ENCODE results near the gene ABCG8. TPM values are rescaled to one million over a fixed set of nuclear protein-coding genes. Genes with fewer than 3 reads are reported as not detected.
"Not testable (repeated sequence)": the region's sequence is repeated elsewhere in the genome, so short reads cannot be mapped to it uniquely, and the experiment has no call there.

The ABCG8 gene
- total RNA-seq, 1 experiment from 2014 or later = 1.4 TPM

DNA sequence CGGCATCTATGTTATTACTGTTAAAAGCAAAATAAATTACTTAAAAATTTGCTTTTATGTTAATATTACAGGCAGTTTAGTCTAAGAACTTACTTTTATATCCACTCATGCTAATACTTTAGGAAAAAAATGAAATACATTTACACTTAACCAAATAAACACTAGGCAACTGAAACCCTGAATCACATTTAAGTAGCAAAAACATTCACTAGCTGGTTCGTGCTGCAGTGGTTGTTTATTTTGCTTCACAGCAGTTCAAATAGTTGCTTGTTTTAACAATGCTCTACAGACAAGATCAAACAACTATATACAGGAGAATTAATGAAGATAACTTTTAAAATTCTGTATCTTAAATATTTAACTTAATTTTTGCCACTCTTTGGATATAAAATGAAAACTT lies 60.8 kb downstream of the ABCG8 start:
- Mint-ChIP-seq H3K4me1 (ENCODE audit: low read depth, unreplicated experiment) (no peaks in the 10 kb centered on the region), H3K4me3 (ENCODE audit: low read depth, unreplicated experiment) (no peak overlapping the region), H3K36me3 (ENCODE audit: insufficient read depth, unreplicated experiment) (peaks cover 46% of the 10 kb centered on the region), H3K27me3 (ENCODE audit: unreplicated experiment) (no peaks in the 10 kb centered on the region), H3K9me3 (ENCODE audit: low read depth, unreplicated experiment) (no peaks in the 10 kb centered on the region), H3K27ac (ENCODE audit: unreplicated experiment) (no peak overlapping the region)
- intact Hi-C loops (cut with micrococcal nuclease; ENCODE audit: unreplicated experiment) = no loop called here
- BruUV-seq (replicated peaks) = no TSS peak
- TF ChIP-seq, protein P1, sequence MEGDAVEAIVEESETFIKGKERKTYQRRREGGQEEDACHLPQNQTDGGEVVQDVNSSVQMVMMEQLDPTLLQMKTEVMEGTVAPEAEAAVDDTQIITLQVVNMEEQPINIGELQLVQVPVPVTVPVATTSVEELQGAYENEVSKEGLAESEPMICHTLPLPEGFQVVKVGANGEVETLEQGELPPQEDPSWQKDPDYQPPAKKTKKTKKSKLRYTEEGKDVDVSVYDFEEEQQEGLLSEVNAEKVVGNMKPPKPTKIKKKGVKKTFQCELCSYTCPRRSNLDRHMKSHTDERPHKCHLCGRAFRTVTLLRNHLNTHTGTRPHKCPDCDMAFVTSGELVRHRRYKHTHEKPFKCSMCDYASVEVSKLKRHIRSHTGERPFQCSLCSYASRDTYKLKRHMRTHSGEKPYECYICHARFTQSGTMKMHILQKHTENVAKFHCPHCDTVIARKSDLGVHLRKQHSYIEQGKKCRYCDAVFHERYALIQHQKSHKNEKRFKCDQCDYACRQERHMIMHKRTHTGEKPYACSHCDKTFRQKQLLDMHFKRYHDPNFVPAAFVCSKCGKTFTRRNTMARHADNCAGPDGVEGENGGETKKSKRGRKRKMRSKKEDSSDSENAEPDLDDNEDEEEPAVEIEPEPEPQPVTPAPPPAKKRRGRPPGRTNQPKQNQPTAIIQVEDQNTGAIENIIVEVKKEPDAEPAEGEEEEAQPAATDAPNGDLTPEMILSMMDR (IDR thresholded peaks at IDR 0.05; ENCODE audit: unreplicated experiment) = no peak
- CTCF ChIA-PET = no interaction called here
- no peak for DNase-seq

DNA sequence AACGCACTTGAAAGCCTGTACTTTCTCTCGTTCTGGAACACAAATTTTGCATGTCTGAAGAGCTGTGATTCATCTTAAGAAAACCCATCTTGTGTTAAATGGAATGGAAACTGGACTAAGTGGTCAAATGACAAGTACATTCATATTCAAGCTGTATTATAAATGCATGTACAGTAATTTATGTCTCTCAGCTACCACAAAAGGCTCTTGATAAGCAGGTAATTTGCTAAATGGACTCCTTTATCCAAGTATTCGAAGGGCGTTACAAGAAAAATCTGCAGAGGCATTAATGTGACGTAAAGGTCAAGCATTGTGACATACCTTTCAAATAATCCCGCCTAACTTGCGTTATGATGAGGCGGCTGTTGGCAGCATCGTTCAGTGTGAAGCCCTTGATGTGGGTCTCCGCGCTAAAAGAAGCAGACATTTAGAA lies 66.6 kb downstream of the ABCG8 start:
- Mint-ChIP-seq H3K4me3 (ENCODE audit: low read depth, unreplicated experiment) (no peak overlapping the region), H3K27me3 (ENCODE audit: unreplicated experiment) (no peaks in the 10 kb centered on the region), H3K4me1 (ENCODE audit: low read depth, unreplicated experiment) (no peaks in the 10 kb centered on the region), H3K36me3 (ENCODE audit: insufficient read depth, unreplicated experiment) (peaks cover 34% of the 10 kb centered on the region), H3K27ac (ENCODE audit: unreplicated experiment) (no peak overlapping the region), H3K9me3 (ENCODE audit: low read depth, unreplicated experiment) (no peaks in the 10 kb centered on the region)
- TF ChIP-seq, protein P1 (IDR thresholded peaks at IDR 0.05; ENCODE audit: unreplicated experiment) = no peak
- intact Hi-C loops (cut with micrococcal nuclease; ENCODE audit: unreplicated experiment) = loop anchor here (10.0 kb wide), 1 partner anchor 49 kb away; no protein-coding TSS in a partner anchor
- no peak for DNase-seq
- CTCF ChIA-PET = no interaction called here
- BruUV-seq (replicated peaks) = no TSS peak

DNA sequence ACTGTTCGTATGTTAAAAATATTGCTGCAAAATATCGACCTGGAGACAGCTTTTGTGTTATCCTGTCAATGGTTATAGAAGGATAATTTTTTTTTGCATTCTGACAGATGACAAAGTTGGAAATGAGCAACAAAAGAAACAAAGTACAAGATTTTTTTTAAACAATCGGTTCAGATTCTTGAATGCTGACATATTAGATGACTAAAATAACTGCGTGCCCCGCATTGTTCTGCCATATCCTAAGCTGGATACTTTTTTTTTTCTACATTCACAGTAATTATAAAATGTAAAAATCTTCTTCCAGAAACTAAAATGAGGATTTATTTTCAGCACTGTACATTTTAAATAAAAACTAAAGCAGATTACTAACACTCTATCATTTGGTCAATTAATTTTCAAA lies 67.1 kb downstream of the ABCG8 start:
- H3K27ac Mint-ChIP-seq (ENCODE audit: unreplicated experiment) = no peak overlapping the region
- no peaks in the 10 kb centered on the region for H3K4me1 Mint-ChIP-seq (ENCODE audit: low read depth, unreplicated experiment)
- no peaks in the 10 kb centered on the region for H3K9me3 Mint-ChIP-seq (ENCODE audit: low read depth, unreplicated experiment)
- CTCF ChIA-PET = no interaction called here
- no peak for DNase-seq
- no peaks in the 10 kb centered on the region for H3K27me3 Mint-ChIP-seq (ENCODE audit: unreplicated experiment)
- peaks cover 31% of the 10 kb centered on the region for H3K36me3 Mint-ChIP-seq (ENCODE audit: insufficient read depth, unreplicated experiment)
- TF ChIP-seq, protein P1 (IDR thresholded peaks at IDR 0.05; ENCODE audit: unreplicated experiment) = no peak
- no TSS peak for BruUV-seq (replicated peaks)
- no peak overlapping the region for H3K4me3 Mint-ChIP-seq (ENCODE audit: low read depth, unreplicated experiment)
- intact Hi-C loops (cut with micrococcal nuclease; ENCODE audit: unreplicated experiment) = loop anchor here (10.0 kb wide), 1 partner anchor 49 kb away; no protein-coding TSS in a partner anchor

DNA sequence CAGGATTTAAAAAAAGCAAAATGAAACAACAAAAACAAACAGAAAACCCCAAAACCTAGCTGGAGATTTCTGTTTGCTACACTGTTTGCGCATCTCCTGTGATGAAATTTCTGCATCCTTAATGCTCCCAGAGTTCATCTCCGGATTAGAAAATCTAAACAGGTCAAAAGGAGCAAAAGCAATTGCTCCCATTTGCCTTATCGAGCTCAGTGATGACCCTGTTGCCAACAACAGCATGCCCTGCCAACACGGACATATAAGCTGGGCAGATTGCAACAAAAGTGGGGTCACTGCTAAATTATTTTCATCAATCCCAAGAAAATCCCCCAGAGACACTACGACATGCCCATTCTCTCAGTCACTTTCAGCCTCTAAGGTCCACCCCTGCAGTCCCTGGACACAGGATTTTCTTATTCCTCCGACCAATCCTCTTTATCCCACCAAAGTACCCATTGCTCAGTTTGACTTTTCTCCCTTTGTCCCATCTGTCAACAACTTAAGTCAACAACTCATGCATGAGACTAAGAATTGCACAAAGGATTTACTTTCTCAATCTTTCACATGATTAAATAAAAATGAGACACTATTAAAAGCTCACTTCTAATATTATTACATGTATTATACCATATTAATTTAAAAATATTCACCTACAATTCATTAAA lies 67.8 kb downstream of the ABCG8 start:
- no TSS peak for BruUV-seq (replicated peaks)
- H3K27me3 Mint-ChIP-seq (ENCODE audit: unreplicated experiment) = no peaks in the 10 kb centered on the region

DNA sequence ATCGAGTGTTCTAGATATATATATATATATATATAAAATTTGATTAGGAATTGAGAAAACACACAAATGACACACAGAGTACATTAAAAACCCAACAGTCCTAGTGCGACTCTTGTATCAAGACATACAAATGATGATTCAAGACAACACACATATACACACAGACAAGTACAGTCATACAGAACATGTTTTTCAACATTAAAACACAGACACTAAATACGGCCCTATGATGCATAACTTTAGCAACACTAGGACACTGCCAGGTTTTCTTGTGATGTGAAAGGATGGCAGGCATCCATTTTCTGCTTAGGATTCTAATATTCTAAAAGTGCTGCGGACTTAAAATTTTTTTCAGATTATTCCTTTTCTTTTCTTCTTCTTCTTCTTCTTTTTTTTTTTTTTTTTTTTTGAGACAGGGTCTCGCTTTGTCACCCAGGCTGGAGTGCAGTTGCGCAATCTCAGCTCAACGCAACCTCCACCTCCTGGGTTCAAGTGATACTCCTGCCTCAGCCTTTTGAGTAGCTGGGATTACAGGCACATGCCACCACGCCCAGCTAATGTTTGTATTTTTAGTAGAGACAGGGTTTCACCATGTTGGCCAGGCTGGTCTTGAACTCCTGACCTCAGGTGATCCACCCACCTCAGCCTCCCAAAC lies 72.5 kb downstream of the ABCG8 start:
- BruUV-seq (replicated peaks) = not testable (repeated sequence)

More for the DNA sequence above, 67.8 kb downstream of the ABCG8 start:
- peaks cover 36% of the 10 kb centered on the region for H3K36me3 Mint-ChIP-seq (ENCODE audit: insufficient read depth, unreplicated experiment)
- intact Hi-C loops (cut with micrococcal nuclease; ENCODE audit: unreplicated experiment) = loop anchor here (10.0 kb wide), 1 partner anchor 48 kb away; no protein-coding TSS in a partner anchor
- H3K4me1 Mint-ChIP-seq (ENCODE audit: low read depth, unreplicated experiment) = no peaks in the 10 kb centered on the region
- DNase-seq = no peak
- H3K4me3 Mint-ChIP-seq (ENCODE audit: low read depth, unreplicated experiment) = no peak overlapping the region
- CTCF ChIA-PET = interaction anchor here (0.6 kb wide), 1 partner anchor 1321 kb away, joined by 6 read pairs; no protein-coding TSS in a partner anchor
- TF ChIP-seq, protein P1 (IDR thresholded peaks at IDR 0.05; ENCODE audit: unreplicated experiment) = no peak
- no peak overlapping the region for H3K27ac Mint-ChIP-seq (ENCODE audit: unreplicated experiment)
- H3K9me3 Mint-ChIP-seq (ENCODE audit: low read depth, unreplicated experiment) = no peaks in the 10 kb centered on the region

More for the DNA sequence above, 72.5 kb downstream of the ABCG8 start:
- H3K4me3 Mint-ChIP-seq (ENCODE audit: low read depth, unreplicated experiment); DNase-seq; H3K27ac Mint-ChIP-seq (ENCODE audit: unreplicated experiment); CTCF ChIA-PET; H3K4me1 Mint-ChIP-seq (ENCODE audit: low read depth, unreplicated experiment); H3K9me3 Mint-ChIP-seq (ENCODE audit: low read depth, unreplicated experiment); intact Hi-C loops (cut with micrococcal nuclease; ENCODE audit: unreplicated experiment); H3K27me3 Mint-ChIP-seq (ENCODE audit: unreplicated experiment): not testable (repeated sequence)
- H3K36me3 Mint-ChIP-seq (ENCODE audit: insufficient read depth, unreplicated experiment) = peaks cover 40% of the 10 kb centered on the region
